GM06990 (cell line): ENCODE data around the gene SLC41A3.

ENCODE experiments used
- DNase-seq: peaks from one replicate; pipeline ENCODE4 v3.0.0-alpha.2; 2011; ENCODE audit not compliant: insufficient read length; ENCODE audit errors: extremely low read depth
- H3K27me3 ChIP-seq: replicated peaks from 2 replicates; pipeline ENCODE4 v1.6.0; 2011; ENCODE audit warnings: low read length; ENCODE audit not compliant: control insufficient read depth, insufficient read depth
- H3K36me3 ChIP-seq: 2 replicates; pipeline ENCODE4 v1.5.1; 2011; ENCODE audit warnings: low read length; ENCODE audit not compliant: control insufficient read depth, insufficient read depth
- H3K4me3 ChIP-seq: replicated peaks from 2 replicates; pipeline ENCODE4 v1.5.1; 2011; ENCODE audit warnings: low read depth, mild to moderate bottlenecking, control low read depth, low read length
- TF ChIP-seq, protein P1 (sequence below): IDR thresholded peaks from 2 replicates; pipeline ENCODE4 v1.5.1; 2011; ENCODE audit warnings: low read length, control low read depth, mild to moderate bottlenecking, inconsistent platforms; ENCODE audit not compliant: insufficient read depth, poor library complexity, severe bottlenecking

The SLC41A3 gene

DNA sequence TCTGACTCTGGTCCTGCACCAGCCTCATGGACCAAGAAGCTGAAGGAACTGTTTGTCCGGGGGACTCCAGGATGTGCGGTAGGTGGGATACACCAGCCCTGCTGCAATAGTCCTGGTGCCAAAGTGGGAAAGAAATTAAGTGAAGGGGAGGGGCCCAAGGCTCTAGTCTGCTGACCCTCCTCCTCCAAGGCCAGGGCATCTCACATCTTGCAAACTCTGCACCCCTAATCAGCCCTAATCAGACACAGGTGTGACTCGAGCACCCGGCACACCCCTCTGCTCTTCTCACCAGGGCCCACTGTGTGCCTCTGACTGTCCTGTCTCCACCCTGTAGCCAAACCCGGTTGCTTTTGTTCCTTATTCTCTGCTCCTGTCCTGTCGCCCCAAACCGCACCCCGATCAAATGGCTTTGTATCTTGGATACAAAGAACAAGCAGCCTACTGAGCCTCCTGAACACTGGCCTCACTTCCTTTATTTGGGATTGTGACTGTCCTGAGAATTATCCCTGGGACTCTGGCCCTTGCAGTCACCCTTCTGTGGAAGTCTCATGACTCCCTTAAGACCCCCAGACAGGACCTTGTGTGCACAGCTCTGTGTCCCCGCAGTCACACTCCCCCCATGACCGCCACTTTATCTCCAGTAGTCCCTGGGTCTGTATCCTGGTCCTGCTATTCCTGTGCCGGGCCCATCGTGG is 26.7 kb upstream of the SLC41A3 start:
- H3K36me3 ChIP-seq: no peaks in the 10 kb centered on the region
- H3K27me3 ChIP-seq: no peaks in the 10 kb centered on the region; the same call in 1 of the 2 replicates
- TF ChIP-seq, protein P1, sequence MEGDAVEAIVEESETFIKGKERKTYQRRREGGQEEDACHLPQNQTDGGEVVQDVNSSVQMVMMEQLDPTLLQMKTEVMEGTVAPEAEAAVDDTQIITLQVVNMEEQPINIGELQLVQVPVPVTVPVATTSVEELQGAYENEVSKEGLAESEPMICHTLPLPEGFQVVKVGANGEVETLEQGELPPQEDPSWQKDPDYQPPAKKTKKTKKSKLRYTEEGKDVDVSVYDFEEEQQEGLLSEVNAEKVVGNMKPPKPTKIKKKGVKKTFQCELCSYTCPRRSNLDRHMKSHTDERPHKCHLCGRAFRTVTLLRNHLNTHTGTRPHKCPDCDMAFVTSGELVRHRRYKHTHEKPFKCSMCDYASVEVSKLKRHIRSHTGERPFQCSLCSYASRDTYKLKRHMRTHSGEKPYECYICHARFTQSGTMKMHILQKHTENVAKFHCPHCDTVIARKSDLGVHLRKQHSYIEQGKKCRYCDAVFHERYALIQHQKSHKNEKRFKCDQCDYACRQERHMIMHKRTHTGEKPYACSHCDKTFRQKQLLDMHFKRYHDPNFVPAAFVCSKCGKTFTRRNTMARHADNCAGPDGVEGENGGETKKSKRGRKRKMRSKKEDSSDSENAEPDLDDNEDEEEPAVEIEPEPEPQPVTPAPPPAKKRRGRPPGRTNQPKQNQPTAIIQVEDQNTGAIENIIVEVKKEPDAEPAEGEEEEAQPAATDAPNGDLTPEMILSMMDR: no peak
- no peak overlapping the region for H3K4me3 ChIP-seq
- no peak for DNase-seq

DNA sequence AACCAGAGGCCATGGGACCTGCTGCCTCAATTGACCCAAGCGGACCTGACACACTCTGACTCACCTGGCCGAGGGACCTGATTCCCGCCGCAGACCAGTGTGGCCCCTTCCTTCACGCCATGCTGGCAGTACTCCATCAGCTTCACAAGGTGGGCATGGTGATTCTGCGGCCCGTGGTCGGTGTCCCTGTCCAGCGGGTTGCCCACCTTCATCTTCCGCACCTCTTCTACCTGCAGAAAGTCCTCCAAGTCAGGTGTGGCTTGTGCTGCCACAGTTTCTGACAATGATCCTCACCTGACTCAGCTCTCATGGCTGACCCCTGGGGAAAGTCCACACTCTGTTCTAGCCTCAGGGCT is 25.9 kb upstream of the SLC41A3 start:
- Histone ChIP-seq H3K27me3 (no peaks in the 10 kb centered on the region; the same call in 1 of the 2 replicates), H3K36me3 (no peaks in the 10 kb centered on the region), H3K4me3 (no peak overlapping the region)
- TF ChIP-seq, protein P1: no peak
- no peak for DNase-seq

DNA sequence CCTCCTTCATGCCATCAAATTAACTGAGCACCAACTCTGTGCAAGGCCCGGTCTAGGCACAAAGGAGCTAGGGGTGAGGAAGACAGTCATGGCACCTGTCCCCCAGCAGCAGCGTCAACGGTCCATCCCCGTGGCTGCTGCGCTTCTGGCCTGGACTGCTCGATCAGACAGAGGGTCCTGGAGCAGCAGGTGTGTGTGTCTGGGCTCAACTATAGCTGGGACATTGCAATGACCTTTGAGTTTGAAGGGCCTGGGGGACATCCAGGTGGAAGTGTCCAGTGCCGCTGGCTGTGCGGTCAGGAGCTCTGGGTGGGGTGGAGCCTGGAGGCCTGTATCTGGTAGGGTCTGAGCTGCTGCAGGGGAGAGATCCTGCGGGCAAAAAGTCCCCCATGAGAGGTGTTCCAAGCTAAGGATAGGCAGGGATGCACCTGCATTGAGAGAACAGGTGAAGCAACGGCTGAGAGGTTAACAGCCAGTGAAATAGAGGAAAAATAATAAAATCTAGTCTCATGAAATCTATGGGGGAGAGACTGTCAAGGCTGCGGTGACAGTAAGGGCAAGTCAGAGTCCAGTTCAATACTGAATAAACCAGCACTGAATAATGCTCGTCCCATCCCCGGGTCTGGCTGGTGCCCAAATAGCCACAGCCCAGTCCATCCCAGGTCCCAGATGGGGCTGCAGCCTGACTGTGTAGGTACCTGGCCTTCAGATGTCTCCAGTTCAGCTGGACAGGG is 25.4 kb upstream of the SLC41A3 start:
- H3K36me3 ChIP-seq: no peaks in the 10 kb centered on the region
- H3K4me3 ChIP-seq: no peak overlapping the region
- no peaks in the 10 kb centered on the region; the same call in 1 of the 2 replicates for H3K27me3 ChIP-seq
- TF ChIP-seq, protein P1: no peak
- no peak for DNase-seq

DNA sequence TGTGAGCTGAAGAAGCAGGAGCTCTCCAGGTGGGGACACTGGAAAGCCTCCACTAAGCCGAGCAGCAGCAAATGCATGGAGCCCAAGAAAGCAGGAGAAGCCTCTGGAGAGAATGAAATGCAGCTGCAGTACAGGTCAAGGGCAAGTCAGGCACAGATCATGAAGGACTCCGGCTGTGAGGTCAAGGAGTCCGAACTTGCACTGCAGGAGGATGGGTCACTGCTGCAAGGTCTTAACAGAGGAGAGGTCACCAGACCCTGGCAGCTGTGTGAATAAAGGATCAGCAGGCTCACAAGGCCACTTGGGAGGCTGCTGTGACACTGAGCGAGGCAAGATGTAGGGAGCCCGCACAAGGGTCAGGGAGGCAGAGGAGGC is 24.7 kb upstream of the SLC41A3 start:
- Histone ChIP-seq H3K27me3 (no peaks in the 10 kb centered on the region; the same call in 1 of the 2 replicates), H3K36me3 (no peaks in the 10 kb centered on the region), H3K4me3 (no peak overlapping the region)
- TF ChIP-seq, protein P1: no peak
- DNase-seq: no peak

DNA sequence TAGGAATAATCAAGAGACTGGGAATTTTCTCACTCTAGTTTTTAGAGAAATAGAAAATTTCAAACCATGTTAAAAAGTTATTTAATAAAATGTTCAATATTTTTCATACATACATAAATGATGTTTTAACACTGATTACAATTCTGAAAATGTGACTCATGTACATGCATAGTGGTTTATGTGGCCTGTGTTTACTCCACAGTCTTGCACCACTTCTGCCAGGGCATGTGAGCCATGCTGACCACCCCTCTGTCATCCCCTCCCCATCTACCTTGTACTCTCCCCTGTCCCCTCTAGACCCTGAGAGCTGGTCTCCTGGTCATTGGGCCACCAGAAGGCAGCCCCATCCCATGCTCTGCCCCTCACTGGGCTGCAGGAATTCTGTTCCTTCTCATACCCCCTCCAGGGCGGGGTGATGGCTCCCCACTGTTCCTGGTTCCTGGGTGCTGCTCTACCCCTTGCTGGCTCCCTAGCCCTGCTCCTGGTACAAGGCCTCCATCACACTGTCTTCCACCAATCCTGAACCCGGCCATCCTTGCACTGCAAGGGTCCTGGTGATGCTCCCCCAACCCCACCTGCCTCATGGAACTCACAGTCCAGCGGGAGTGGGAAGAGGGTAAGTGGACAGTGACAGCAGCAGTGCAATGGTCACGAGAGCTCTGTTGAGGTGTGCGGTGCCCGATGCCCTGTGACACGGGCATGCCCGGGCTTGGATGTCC is 24.2 kb upstream of the SLC41A3 start:
- TF ChIP-seq, protein P1: no peak
- no peaks in the 10 kb centered on the region for H3K36me3 ChIP-seq
- no peak for DNase-seq
- no peaks in the 10 kb centered on the region; the same call in 1 of the 2 replicates for H3K27me3 ChIP-seq
- no peak overlapping the region for H3K4me3 ChIP-seq
